Gastrocnemius medialis (tissue), 4 donors: ENCODE measurements around the gene RAB44. TPM values are rescaled to one million over a fixed set of nuclear protein-coding genes. Genes with fewer than 3 reads are reported as not detected.

Source experiments
- ATAC-seq, 2 donors: fragments of 150-250 bp; one replicate each; pipeline ENCODE4 v1.9.1; 2016
- DNase-seq, 2 donors: peaks; one replicate each; pipeline ENCODE4 v3.0.0-alpha.2; 2019
- H3K27ac ChIP-seq, 4 donors: fragments of 200-600 bp; sonication (generic); 1 replicate in 1 of 4; 2 replicates in 3 of 4; pipeline ENCODE4 v1.5.1; 2016 to 2018; ENCODE audit warnings: mild to moderate bottlenecking in 2 of 4, moderate library complexity in 1 of 4
- H3K27me3 ChIP-seq, 3 donors: fragments of 200-600 bp; sonication (generic) in 2 of 3; 1 replicate in 1 of 3; 2 replicates in 2 of 3; pipeline versions ENCODE4 v1.5.1 to v1.6.0; 2016 to 2019; ENCODE audit warnings: mild to moderate bottlenecking in 1 of 3, moderate library complexity in 1 of 3
- H3K36me3 ChIP-seq, 2 donors: fragments of 200-600 bp; sonication (generic) in 1 of 2; one replicate each; pipeline ENCODE4 v1.5.1; 2017 to 2018
- H3K4me1 ChIP-seq, 2 donors: fragments of 200-600 bp; sonication (generic) in 1 of 2; one replicate each; pipeline ENCODE4 v1.5.1; 2016 to 2017; ENCODE audit warnings: mild to moderate bottlenecking in 2 of 2
- H3K4me3 ChIP-seq, 4 donors: fragments of 200-600 bp; sonication (generic) in 3 of 4; 1 replicate in 1 of 4; 2 replicates in 3 of 4; pipeline ENCODE4 v1.5.1; 2016 to 2019; ENCODE audit warnings: mild to moderate bottlenecking in 2 of 4
- H3K9me3 ChIP-seq, 3 donors: fragments of 200-600 bp; sonication (generic) in 2 of 3; 1 replicate in 1 of 3; 2 replicates in 2 of 3; pipeline ENCODE4 v1.5.1; 2016 to 2019
- POLR2A ChIP-seq, 2 donors: fragments of 450-650 bp; IDR thresholded peaks; one replicate each; pipeline ENCODE4 v1.6.1; 2017; ENCODE audit warnings: antibody characterized with exemption in 2 of 2, mild to moderate bottlenecking in 2 of 2, moderate library complexity in 2 of 2
- in situ Hi-C, 4 donors: fragments of 200-750 bp; cut with MboI; loops; one replicate each; pipeline versions ENCODE4 v1.15.0 to v1.8.0; 2017; ENCODE audit warnings: low sequenced_read_pairs in 4 of 4
- intact Hi-C: fragments of 100-400 bp; cut with DNase I; formaldehyde crosslinking; loops from one replicate; pipeline ENCODE4 v1.15.1; 2023; ENCODE audit warnings: low total_unique reads
- total RNA-seq, 4 donors: library from RNA; depleted of rRNA; stranded (reverse); fragments of >200 nt; gene quantifications; one replicate each; pipeline versions ENCODE4 v1.1.0 to v1.2.3, GENCODE V29; 2016
- TF ChIP-seq, protein P1 (sequence below), 5 experiments: fragments of 450-650 bp in 3 of 5; fragments of 200-600 bp in 2 of 5; sonication (generic) in 2 of 5; IDR thresholded peaks in 4 of 5; conservative IDR thresholded peaks in 1 of 5; 1 replicate in 4 of 5; 2 replicates in 1 of 5; pipeline ENCODE4 v1.5.1; 2016 to 2019; ENCODE audit warnings: antibody characterized with exemption in 5 of 5, mild to moderate bottlenecking in 3 of 5, moderate library complexity in 3 of 5

RAB44 gene
- total RNA-seq, 4 donors from 2014 or later = 0.09 TPM; not detected in 3

- DNase-seq = peak; percentile 81 to 91
- Histone ChIP-seq H3K9me3 (no peaks in the 10 kb centered on the region), H3K4me1 (peaks cover 13 to 17% of the 10 kb centered on the region in 2 donors), H3K36me3 (no peaks in the 10 kb centered on the region), H3K27me3 (no peaks in the 10 kb centered on the region), H3K4me3 (no peak overlapping the region), H3K27ac (peak overlapping the region; percentile 50 to 74 (median 62))
- in situ Hi-C loops = no loop called here
- TF ChIP-seq, protein P1, sequence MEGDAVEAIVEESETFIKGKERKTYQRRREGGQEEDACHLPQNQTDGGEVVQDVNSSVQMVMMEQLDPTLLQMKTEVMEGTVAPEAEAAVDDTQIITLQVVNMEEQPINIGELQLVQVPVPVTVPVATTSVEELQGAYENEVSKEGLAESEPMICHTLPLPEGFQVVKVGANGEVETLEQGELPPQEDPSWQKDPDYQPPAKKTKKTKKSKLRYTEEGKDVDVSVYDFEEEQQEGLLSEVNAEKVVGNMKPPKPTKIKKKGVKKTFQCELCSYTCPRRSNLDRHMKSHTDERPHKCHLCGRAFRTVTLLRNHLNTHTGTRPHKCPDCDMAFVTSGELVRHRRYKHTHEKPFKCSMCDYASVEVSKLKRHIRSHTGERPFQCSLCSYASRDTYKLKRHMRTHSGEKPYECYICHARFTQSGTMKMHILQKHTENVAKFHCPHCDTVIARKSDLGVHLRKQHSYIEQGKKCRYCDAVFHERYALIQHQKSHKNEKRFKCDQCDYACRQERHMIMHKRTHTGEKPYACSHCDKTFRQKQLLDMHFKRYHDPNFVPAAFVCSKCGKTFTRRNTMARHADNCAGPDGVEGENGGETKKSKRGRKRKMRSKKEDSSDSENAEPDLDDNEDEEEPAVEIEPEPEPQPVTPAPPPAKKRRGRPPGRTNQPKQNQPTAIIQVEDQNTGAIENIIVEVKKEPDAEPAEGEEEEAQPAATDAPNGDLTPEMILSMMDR (IDR thresholded peaks at IDR 0.05 in 4 of 5, conservative IDR thresholded peaks at IDR 0.05 in 1 of 5) = no peak
- TF ChIP-seq POLR2A (IDR thresholded peaks at IDR 0.05) = peak in 1 of 2 donors; percentile 22
- ATAC-seq = peak; percentile 97 to 98
- intact Hi-C loops = loop anchor here (1.0 kb wide), 1 partner anchor 11 kb away; the partner anchor contains the start of gene CDKN1A
Observed at GRCh38 chr6:36666826-36667591, 30.6 kb upstream of the RAB44 start.

GRCh38 chr6:36668591-36668990 lies 29.0 kb upstream of the RAB44 start:
- ATAC-seq = no peak
- TF ChIP-seq, protein P1 (IDR thresholded peaks at IDR 0.05 in 4 of 5, conservative IDR thresholded peaks at IDR 0.05 in 1 of 5) = no peak
- no peak for TF ChIP-seq POLR2A (IDR thresholded peaks at IDR 0.05)
- intact Hi-C loops = no loop called here
- in situ Hi-C loops = no loop called here
- H3K4me1 ChIP-seq = peaks cover 13 to 17% of the 10 kb centered on the region in 2 donors
- no peaks in the 10 kb centered on the region for H3K9me3 ChIP-seq
- no peaks in the 10 kb centered on the region for H3K27me3 ChIP-seq
- DNase-seq = no peak
- no peak overlapping the region for H3K27ac ChIP-seq
- H3K36me3 ChIP-seq = no peaks in the 10 kb centered on the region
- H3K4me3 ChIP-seq = no peak overlapping the region

DNA sequence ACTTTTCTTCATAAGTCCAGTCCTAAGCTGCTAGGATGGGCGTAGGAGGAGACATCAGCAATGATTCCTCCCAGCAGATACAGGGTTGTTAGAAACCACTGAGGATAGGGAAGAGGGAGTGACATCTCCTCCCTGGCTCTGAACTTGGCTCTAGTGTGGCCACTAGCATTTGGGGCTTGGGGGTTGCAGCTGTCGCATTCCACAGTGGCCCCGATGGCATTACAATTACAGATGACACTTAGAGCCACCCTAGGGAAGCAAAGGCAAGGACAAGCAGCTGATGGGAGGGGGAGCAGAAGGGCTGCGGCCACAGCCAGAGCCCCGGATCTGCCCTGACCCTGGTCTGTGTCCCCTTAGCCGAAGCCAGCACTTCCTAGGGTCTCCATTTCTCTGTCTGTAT lies 28.6 kb upstream of the RAB44 start:
- H3K27ac ChIP-seq = no peak overlapping the region

GRCh38 chr6:36670271-36670670 lies 27.4 kb upstream of the RAB44 start:
- TF ChIP-seq, protein P1 (IDR thresholded peaks at IDR 0.05 in 4 of 5, conservative IDR thresholded peaks at IDR 0.05 in 1 of 5) = no peak
- no peak for TF ChIP-seq POLR2A (IDR thresholded peaks at IDR 0.05)
- H3K4me3 ChIP-seq = no peak overlapping the region
- H3K4me1 ChIP-seq = peaks cover 13 to 17% of the 10 kb centered on the region in 2 donors
- H3K27me3 ChIP-seq = no peaks in the 10 kb centered on the region
- no peak overlapping the region for H3K27ac ChIP-seq
- no peaks in the 10 kb centered on the region for H3K9me3 ChIP-seq
- no peak for ATAC-seq
- no peak for DNase-seq
- in situ Hi-C loops = no loop called here
- intact Hi-C loops = no loop called here
- no peaks in the 10 kb centered on the region for H3K36me3 ChIP-seq

More for the DNA sequence above, 28.6 kb upstream of the RAB44 start:
- peaks cover 13 to 17% of the 10 kb centered on the region in 2 donors for H3K4me1 ChIP-seq
- no peak for TF ChIP-seq POLR2A (IDR thresholded peaks at IDR 0.05)
- TF ChIP-seq, protein P1 (IDR thresholded peaks at IDR 0.05 in 4 of 5, conservative IDR thresholded peaks at IDR 0.05 in 1 of 5) = no peak
- no peaks in the 10 kb centered on the region for H3K9me3 ChIP-seq
- intact Hi-C loops = no loop called here
- in situ Hi-C loops = no loop called here
- no peaks in the 10 kb centered on the region for H3K36me3 ChIP-seq
- DNase-seq (no peak), ATAC-seq (no peak)
- H3K4me3 ChIP-seq = no peak overlapping the region
- H3K27me3 ChIP-seq = no peaks in the 10 kb centered on the region
